Renal pelvis (tissue), 4 donors: ENCODE data around the gene HAND1. TPM values are rescaled to one million over a fixed set of nuclear protein-coding genes. Genes with fewer than 3 reads are reported as not detected.

Experiments used
- DNase-seq: peaks from one replicate; pipeline ENCODE4 v3.0.0-alpha.2; 2013
- polyA plus RNA-seq, 3 donors: library from polyadenylated mRNA; unstranded; fragments of 120-200 nt; gene quantifications; one replicate each; pipeline ENCODE4 v1.2.1, GENCODE V29; 2013; ENCODE audit not compliant: insufficient read length in 3 of 3

The HAND1 gene
- polyA plus RNA-seq, 3 donors, result not detected

- no peak for DNase-seq
These were observed 19.0 kb downstream of the HAND1 start for GRCh38 chr5:154459015-154459414.

DNA sequence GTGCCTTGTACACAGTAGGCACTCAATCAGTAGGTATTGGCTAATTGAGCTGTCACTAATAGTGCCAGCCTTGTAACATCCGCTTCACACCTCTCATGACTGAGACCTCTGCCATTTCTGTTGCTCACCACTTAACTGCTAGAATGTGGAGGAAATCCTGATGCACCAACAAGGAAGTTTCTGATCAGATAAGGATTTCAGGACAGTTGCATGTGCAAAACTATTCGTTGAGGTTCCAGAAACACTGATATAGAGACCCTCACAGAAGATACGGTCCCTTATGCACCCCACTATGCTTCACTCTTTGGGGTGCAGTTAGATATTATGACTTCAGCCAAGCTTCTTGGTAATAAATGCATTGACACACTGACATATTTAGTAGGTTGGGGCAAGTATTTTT is 21.5 kb downstream of the HAND1 start:
- DNase-seq, result no peak

GRCh38 chr5:154455585-154455984 is 22.4 kb downstream of the HAND1 start:
- DNase-seq, result no peak

DNA sequence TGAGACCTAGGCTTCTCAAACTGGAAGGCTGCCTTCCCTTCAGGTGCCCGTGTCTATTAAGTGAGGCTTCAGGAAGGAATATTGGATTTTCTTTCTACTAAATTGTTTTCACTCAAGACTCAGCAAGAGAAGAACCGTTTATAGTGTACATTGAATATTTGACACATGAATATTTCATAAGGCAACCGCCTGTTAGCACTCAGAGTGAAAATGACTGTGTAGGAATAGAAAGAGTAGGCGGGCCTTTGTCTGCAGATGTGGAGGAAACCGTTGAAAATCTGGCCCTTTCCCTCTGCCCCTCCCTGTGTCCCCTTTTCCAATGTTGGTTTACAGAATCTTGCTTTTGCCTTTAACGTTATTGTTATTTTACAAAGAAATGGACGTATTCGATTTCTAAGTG is 26.1 kb downstream of the HAND1 start:
- no peak for DNase-seq

- DNase-seq, result no peak
These were observed 28.2 kb downstream of the HAND1 start for GRCh38 chr5:154449786-154450185.

GRCh38 chr5:154447089-154447725 is 30.8 kb downstream of the HAND1 start:
- DNase-seq, result no peak

GRCh38 chr5:154446195-154447088 is 31.6 kb downstream of the HAND1 start:
- peak; percentile 74 for DNase-seq

- peak; percentile 95 for DNase-seq
These were observed 32.4 kb downstream of the HAND1 start, which contains the start of gene SAP30L for GRCh38 chr5:154445422-154446194. TSS of gene SAP30L (plus strand) at chr5:154445997. CDS start at chr5:154446605, 608 bp downstream.

DNA sequence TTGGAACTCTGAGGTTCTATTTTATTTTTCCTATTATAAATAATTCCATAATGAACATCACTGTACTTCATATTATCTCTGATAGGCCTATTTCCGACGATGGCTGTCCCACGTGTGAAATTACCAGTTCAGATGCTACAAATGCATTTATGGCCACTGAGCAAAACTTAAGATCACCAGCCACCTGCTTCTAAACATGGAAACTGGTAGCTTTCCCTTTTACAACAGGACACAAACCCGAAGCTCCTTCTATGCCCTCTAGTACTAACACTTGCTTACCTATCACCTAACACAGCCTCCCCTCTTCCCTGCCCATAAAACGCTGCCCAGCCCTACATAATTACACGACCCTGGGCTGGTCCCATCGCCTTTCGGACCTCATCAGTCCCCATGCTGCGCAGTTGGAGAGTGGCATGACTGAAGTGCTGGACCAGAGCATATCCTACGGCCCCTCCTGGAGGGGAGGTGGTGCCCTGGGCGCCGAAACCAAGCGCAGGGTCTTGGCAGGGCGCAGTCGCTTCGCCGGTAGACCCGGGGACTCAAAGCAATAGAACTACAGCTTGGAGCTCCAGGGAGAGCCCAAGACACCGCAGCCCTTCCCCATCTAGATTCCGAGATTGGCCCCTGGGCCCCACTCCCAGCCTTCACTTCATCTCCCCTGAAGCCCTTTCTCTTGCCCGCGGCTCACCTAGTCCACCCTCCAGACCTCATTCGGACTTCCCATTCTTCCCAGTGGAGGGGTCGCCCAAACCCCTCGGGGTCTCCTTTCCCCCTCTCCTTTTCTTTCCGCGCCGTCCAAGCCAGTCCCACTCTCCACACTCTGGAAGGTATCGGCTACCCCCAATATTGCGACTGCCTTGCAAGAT is 33.2 kb downstream of the HAND1 start:
- no peak for DNase-seq

DNA sequence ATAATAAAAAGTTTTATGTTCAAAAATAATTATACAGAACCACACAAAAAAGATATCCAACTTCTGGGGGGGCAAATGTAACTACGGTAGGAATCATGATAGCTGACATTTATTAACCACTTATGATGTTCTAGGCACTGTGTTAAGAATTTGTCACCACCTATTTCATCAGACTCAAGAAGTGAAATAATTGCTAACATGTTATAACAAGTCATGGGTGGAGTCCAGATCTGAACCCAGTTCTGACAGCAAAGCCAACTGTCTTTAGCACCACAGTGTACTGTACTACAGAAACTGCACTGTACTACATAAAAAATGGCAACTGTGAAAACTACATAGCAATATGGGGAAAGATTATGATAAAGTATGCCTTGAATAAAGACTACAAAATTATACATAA is 35.2 kb downstream of the HAND1 start:
- DNase-seq, result no peak

DNA sequence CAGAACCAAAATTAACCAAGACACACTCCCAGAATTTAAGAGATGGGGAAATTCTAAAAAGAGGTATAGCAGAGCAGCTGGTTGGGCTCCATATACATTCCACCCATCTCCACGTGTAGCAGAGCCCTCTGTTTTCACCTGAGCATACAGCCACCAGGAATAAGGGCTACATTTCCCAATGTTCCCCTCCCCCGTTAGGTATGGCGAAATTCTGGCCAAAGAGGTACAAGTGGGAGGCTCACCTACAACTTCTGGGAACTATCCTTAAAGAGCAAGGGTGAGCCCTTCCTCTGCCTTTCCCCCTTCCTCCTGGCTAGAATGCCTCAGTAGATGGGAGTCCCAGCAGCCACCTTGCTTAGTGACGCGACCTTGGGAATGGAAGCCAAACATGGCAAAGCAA is 37.5 kb downstream of the HAND1 start:
- DNase-seq, result no peak

DNA sequence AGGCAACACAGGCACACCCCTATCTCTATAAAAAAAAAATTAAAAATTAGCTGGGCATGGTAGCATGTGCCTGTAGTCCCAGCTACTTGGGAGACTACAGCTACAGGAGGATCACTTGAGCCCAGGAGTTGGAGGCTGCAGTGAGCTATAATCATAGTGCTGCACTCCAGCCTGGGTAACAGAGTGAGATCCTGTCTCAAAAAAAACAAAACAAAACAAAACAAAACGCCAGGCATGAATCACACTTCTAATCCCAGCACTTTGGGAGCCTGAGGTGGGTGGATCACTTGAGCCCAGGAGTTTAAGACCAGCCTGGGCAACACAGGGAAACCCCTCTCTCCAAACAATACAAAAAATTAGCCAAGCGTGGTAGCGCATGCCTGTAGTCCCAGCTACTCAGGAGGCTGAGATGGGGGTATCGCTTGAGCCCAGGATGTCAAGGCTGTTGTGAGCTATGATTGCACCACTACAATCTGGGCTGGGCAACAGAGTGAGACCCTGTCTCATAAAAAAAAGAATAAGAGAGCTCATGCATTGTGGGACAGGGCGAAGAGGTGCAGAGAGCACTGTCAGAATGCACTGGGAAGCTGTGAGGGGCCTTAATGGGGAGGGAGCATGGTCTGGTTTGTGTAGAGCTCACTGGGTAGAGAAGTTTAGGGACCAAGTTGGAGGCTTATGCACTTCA is 40.6 kb downstream of the HAND1 start:
- DNase-seq, result no peak

DNA sequence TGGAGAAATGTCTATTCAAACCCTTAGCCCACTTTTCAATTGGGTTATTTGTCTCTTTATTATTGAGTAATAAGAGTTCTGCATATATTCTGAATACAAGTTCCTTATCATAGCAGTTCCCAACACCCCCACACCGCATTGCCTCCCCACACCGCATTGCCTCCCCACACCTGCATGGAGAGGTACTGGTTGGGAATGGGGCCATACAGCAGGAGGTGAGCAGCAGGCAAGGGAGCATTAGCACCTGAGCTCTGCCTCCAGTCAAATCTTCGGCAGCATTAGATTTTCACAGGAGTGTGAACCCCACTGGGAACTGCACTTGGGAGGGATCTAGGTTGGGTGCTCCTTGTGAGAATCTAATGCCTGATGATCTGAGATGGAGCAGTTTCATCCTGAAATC is 42.8 kb downstream of the HAND1 start:
- no peak for DNase-seq

DNA sequence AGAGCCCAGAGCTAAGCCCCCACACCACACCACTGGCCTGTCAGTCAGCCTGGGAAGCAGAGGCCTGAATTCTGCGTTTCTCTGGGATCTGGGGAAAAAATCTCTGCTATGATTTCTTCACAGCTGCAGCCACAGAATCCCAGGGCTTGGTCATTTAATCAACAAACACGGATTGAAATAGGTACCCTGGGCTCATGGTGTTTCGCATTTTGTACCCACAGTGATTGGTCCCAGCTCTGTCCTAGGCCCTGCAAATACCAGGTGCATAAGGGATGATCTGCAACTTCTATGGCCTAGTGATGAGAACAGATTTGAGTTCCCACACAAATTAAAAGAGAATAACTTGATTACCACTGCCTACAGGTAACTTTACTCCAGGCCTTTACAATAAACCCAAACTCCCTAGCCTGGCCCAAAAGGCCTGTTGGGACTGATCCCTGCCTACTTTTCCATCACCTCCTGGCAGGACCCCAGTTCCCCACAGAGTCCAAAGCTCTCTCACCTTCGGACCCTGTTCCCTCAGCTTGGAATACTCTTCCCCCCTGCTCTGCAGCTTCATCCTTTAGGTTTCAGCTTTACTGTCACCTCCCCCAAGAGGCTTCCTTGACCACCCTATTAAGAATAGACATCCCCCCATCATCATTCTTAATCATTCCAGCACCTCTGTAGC is 46.9 kb downstream of the HAND1 start:
- no peak for DNase-seq

DNA sequence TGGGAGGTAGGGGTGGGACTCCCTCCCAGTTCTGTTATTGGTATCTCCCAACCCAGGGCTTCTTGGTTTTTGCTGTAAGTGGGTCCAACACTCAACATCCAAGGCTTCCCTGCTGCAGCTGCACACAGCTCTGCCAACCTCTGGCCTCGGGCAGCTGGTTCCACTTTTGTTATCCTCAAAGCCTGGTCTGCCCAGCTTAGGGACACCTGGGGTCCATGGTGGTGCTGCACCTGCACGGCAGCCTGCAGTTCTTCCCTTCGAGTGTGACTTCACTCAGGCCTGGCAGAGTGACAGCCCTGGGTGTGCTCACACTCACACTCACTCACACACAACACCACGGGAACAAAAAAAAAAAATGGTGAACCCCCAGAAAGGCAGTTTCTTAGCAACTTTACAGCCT is 47.6 kb downstream of the HAND1 start:
- DNase-seq, result no peak

GRCh38 chr5:154429341-154429740 is 48.7 kb downstream of the HAND1 start:
- DNase-seq, result no peak

DNA sequence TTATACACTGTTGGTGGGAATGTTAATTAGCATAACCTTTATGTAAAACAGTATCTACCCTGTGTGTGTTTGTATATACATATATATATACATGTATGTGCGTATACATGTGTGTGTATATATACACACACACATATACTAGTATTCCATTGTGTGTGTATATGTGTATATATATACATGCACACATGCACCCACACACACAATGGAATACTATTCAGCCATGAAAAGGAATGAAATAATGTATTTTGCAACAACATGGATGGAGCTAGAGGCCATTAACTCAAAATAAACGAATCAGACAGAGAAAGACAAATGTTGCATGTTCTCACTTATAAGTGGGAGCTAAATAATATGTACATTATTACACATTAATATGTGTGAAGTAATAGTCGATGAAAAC is 49.8 kb downstream of the HAND1 start:
- DNase-seq, result no peak
